Transverse colon (tissue), 4 donors: Measurements from ENCODE around the gene SGPP2.

Experiments used
- CTCF ChIP-seq, 5 experiments: fragments of 200-600 bp in 3 of 5; fragments of 450-650 bp in 2 of 5; sonication (generic) in 3 of 5; IDR thresholded peaks; 1 replicate in 2 of 5; 2 replicates in 3 of 5; pipeline ENCODE4 v1.5.1; 2016 to 2017; ENCODE audit warnings: antibody characterized with exemption in 5 of 5, inconsistent platforms in 3 of 5, mild to moderate bottlenecking in 2 of 5, moderate library complexity in 1 of 5
- EP300 ChIP-seq: sonication (generic); formaldehyde crosslinking; IDR thresholded peaks from one replicate; pipeline ENCODE4 v1.6.1; 2017; ENCODE audit warnings: antibody characterized with exemption, low read depth
- POLR2A ChIP-seq: fragments of 450-650 bp; IDR thresholded peaks from one replicate; pipeline ENCODE4 v1.6.1; 2016; ENCODE audit warnings: antibody characterized with exemption, mild to moderate bottlenecking, moderate library complexity
- POLR2AphosphoS5 ChIP-seq, 3 donors: sonication (generic); formaldehyde crosslinking; IDR thresholded peaks; one replicate each; pipeline ENCODE4 v1.6.1; 2016; ENCODE audit warnings: antibody characterized with exemption in 3 of 3

GRCh38 chr2:222532315-222532714 lies 108.0 kb downstream of the SGPP2 start:
- no peak for TF ChIP-seq POLR2AphosphoS5 (IDR thresholded peaks at IDR 0.05)
- no peak for TF ChIP-seq CTCF (IDR thresholded peaks at IDR 0.05)
- no peak for TF ChIP-seq POLR2A
- no peak for TF ChIP-seq EP300
